Measurements from ENCODE around the gene RBKS. TPM values are rescaled to one million over a fixed set of nuclear protein-coding genes. Genes with fewer than 3 reads are reported as not detected.

Gene RBKS
- polyA plus RNA-seq, 1 of the 3 experiments (the other 2 are of a cell fraction): 7.4 TPM

DNA sequence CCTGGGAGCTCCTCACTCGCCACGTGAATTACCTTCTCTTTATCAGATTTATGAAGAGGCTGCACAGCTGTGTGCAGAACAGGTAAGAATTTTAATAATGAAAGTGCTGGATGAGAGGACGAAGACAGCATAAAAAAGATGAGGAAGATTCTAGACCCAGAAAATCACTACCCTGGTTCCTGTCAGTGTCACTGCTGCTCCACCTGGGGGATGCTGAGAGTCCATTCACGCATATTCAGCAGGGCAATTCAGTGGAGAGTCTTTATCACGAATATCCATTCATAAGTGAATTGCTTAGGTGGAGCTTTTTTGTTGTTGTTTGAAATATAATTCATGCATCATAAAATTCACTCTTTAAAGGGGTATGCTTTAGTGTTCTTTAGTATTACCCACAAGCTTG, 66.6 kb downstream of the RBKS start:
- Histone ChIP-seq H3K27ac (ENCODE audit: low read depth in 2 of 2, low read length in 1 of 2) (no peak overlapping the region), H2AFZ (ENCODE audit: low read depth) (no peak overlapping the region), H4K20me1 (ENCODE audit: insufficient read depth) (no peaks in the 10 kb centered on the region), H3K27me3 (ENCODE audit: insufficient read depth) (no peaks in the 10 kb centered on the region), H3K9me3 (no peaks in the 10 kb centered on the region), H3K9me2 (no peaks in the 10 kb centered on the region), H3F3A (replicated peaks; ENCODE audit: insufficient read depth) (no peaks in the 10 kb centered on the region), H3K4me3 (ENCODE audit: low read depth in 2 of 2, low read length in 1 of 2) (no peak overlapping the region), H3K36me3 (replicated peaks in 1 of 2; ENCODE audit: control insufficient read depth in 1 of 2, insufficient read depth in 2 of 2, low read length in 1 of 2) (no peaks in the 10 kb centered on the region), H3K79me2 (ENCODE audit: insufficient read depth) (no peaks in the 10 kb centered on the region), H3K9ac (no peak overlapping the region), H3K4me2 (no peak overlapping the region), H3K4me1 (ENCODE audit: control insufficient read depth in 1 of 2, insufficient read depth in 2 of 2, low read depth in 1 of 2, low read length in 1 of 2) (no peaks in the 10 kb centered on the region)
- POLR2A ChIA-PET: no interaction called here
- 80% methylated on average over 5 of the region's 5 CpGs for WGBS (ENCODE audit: low lambda C conversion rate)
- no peak for TF ChIP-seq SMC3 (IDR thresholded peaks at IDR 0.05; ENCODE audit: low read depth, low read length)
- DNase-seq: no peak
- CTCF ChIA-PET: interaction anchor here (0.9 to 1.3 kb wide), 3 partner anchors 10 to 19 kb away, joined by 3 to 5 read pairs (median 4); no protein-coding TSS in a partner anchor

DNA sequence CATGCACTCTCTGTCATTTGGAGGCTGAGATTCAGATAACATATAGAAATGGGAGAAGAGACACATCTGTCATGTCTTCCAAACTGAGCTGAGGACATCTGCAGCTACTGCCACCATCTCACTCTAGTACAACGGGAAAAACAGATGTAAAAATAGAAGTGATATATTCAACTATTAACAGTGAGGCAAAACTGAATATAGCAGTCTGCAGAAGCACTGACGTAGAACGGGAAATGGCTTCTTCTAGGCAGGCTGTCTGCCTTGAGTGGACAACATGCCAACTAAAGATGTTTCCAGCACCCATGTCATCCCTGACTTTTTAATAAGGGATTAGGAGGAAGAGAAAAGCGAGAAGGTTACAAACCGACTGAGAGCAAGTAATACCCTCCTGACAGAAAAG, 67.1 kb downstream of the RBKS start:
- H3K9me3 ChIP-seq: no peaks in the 10 kb centered on the region
- no peaks in the 10 kb centered on the region for H3K79me2 ChIP-seq (ENCODE audit: insufficient read depth)
- no peak overlapping the region for H3K4me3 ChIP-seq (ENCODE audit: low read depth in 2 of 2, low read length in 1 of 2)
- POLR2A ChIA-PET: no interaction called here
- H4K20me1 ChIP-seq (ENCODE audit: insufficient read depth): no peaks in the 10 kb centered on the region
- H3F3A ChIP-seq (replicated peaks; ENCODE audit: insufficient read depth): no peaks in the 10 kb centered on the region
- 93% methylated on average over 5 of the region's 5 CpGs for WGBS (ENCODE audit: low lambda C conversion rate)
- H3K9ac ChIP-seq: no peak overlapping the region
- no peak overlapping the region for H3K4me2 ChIP-seq
- no peak for TF ChIP-seq NFIC (IDR thresholded peaks at IDR 0.05; ENCODE audit: borderline replicate concordance)
- TF ChIP-seq MEF2A (IDR thresholded peaks at IDR 0.05; ENCODE audit: borderline replicate concordance, low read depth): no peak
- TF ChIP-seq JUND (IDR thresholded peaks at IDR 0.05): no peak
- TF ChIP-seq, protein P1, sequence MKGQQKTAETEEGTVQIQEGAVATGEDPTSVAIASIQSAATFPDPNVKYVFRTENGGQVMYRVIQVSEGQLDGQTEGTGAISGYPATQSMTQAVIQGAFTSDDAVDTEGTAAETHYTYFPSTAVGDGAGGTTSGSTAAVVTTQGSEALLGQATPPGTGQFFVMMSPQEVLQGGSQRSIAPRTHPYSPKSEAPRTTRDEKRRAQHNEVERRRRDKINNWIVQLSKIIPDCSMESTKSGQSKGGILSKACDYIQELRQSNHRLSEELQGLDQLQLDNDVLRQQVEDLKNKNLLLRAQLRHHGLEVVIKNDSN (IDR thresholded peaks at IDR 0.05; ENCODE audit: borderline replicate concordance, low read depth): no peak
- TF ChIP-seq, protein P2, sequence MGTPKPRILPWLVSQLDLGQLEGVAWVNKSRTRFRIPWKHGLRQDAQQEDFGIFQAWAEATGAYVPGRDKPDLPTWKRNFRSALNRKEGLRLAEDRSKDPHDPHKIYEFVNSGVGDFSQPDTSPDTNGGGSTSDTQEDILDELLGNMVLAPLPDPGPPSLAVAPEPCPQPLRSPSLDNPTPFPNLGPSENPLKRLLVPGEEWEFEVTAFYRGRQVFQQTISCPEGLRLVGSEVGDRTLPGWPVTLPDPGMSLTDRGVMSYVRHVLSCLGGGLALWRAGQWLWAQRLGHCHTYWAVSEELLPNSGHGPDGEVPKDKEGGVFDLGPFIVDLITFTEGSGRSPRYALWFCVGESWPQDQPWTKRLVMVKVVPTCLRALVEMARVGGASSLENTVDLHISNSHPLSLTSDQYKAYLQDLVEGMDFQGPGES (IDR thresholded peaks at IDR 0.05; ENCODE audit: low read depth, low read length): no peak
- TF ChIP-seq RCOR1 (IDR thresholded peaks at IDR 0.05; ENCODE audit: low read length): no peak
- TF ChIP-seq EZH2phosphoT487 (IDR thresholded peaks at IDR 0.05; ENCODE audit: borderline replicate concordance, low read depth): no peak
- TF ChIP-seq SMC3 (IDR thresholded peaks at IDR 0.05; ENCODE audit: low read depth, low read length): no peak
- no peak for TF ChIP-seq FOXM1 (IDR thresholded peaks at IDR 0.05; ENCODE audit: low read depth)
- TF ChIP-seq, protein P3, sequence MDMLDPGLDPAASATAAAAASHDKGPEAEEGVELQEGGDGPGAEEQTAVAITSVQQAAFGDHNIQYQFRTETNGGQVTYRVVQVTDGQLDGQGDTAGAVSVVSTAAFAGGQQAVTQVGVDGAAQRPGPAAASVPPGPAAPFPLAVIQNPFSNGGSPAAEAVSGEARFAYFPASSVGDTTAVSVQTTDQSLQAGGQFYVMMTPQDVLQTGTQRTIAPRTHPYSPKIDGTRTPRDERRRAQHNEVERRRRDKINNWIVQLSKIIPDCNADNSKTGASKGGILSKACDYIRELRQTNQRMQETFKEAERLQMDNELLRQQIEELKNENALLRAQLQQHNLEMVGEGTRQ (IDR thresholded peaks at IDR 0.05; ENCODE audit: borderline replicate concordance, low read depth, low read length): no peak
- TF ChIP-seq FOXJ3 (CRISPR knock-in tag; IDR thresholded peaks at IDR 0.05): no peak
- TF ChIP-seq, protein P4, sequence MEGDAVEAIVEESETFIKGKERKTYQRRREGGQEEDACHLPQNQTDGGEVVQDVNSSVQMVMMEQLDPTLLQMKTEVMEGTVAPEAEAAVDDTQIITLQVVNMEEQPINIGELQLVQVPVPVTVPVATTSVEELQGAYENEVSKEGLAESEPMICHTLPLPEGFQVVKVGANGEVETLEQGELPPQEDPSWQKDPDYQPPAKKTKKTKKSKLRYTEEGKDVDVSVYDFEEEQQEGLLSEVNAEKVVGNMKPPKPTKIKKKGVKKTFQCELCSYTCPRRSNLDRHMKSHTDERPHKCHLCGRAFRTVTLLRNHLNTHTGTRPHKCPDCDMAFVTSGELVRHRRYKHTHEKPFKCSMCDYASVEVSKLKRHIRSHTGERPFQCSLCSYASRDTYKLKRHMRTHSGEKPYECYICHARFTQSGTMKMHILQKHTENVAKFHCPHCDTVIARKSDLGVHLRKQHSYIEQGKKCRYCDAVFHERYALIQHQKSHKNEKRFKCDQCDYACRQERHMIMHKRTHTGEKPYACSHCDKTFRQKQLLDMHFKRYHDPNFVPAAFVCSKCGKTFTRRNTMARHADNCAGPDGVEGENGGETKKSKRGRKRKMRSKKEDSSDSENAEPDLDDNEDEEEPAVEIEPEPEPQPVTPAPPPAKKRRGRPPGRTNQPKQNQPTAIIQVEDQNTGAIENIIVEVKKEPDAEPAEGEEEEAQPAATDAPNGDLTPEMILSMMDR (IDR thresholded peaks at IDR 0.05): no peak
- no peak for TF ChIP-seq MXI1 (IDR thresholded peaks at IDR 0.05; ENCODE audit: low read depth, low read length)
- no peak for TF ChIP-seq SIN3A (IDR thresholded peaks at IDR 0.05; ENCODE audit: borderline replicate concordance, low read depth, low read length)
- TF ChIP-seq RAD21 (IDR thresholded peaks at IDR 0.05; ENCODE audit: low read length): no peak
- TF ChIP-seq ELF1 (IDR thresholded peaks at IDR 0.05): no peak
- no peak for TF ChIP-seq GATA2 (CRISPR knock-in tag; IDR thresholded peaks at IDR 0.05)
- no peak overlapping the region for H2AFZ ChIP-seq (ENCODE audit: low read depth)
- CTCF ChIA-PET: interaction anchor here (0.9 to 1.3 kb wide), 3 partner anchors 10 to 20 kb away, joined by 3 to 5 read pairs (median 4); no protein-coding TSS in a partner anchor
- H3K9me2 ChIP-seq: no peaks in the 10 kb centered on the region
- no peaks in the 10 kb centered on the region for H3K27me3 ChIP-seq (ENCODE audit: insufficient read depth)
- H3K4me1 ChIP-seq (ENCODE audit: control insufficient read depth in 1 of 2, insufficient read depth in 2 of 2, low read depth in 1 of 2, low read length in 1 of 2): no peaks in the 10 kb centered on the region
- no peak for DNase-seq
- no peaks in the 10 kb centered on the region for H3K36me3 ChIP-seq (replicated peaks in 1 of 2; ENCODE audit: control insufficient read depth in 1 of 2, insufficient read depth in 2 of 2, low read length in 1 of 2)
- no peak overlapping the region for H3K27ac ChIP-seq (ENCODE audit: low read depth in 2 of 2, low read length in 1 of 2)

All from SK-N-SH (cell line).